ENCODE measurements around the gene LPAR2. TPM values are rescaled to one million over a fixed set of nuclear protein-coding genes. Genes with fewer than 3 reads are reported as not detected.

Gene LPAR2
- total RNA-seq, 1 donor from 2014 or later = 40.3 TPM

DNA sequence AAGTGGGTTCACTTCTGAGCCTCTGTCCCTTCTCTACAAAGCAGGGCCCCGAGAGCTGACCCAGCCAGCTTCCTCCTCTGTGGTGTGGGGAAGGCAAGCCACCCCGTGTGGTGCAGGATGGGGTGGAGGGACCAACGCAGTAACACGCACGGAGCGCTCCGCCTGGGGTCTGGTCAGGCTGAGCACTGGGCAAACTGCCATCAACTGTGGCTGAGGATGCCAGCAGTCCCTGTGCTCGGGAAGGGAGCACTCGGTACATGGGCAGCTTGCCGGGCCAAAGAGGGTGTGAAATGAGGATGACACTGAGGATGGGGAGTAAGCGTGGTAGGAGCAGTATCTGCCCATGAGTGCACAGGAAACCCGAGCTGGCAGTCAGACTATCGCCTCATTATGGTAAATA lies 23.1 kb upstream of the LPAR2 start:
- H3K27ac ChIP-seq = no peak overlapping the region
- no peaks in the 10 kb centered on the region for H3K9me3 ChIP-seq
- no peaks in the 10 kb centered on the region for H3K27me3 ChIP-seq (ENCODE audit: low read depth)
- DNase-seq = no peak
- TF ChIP-seq, protein P1, sequence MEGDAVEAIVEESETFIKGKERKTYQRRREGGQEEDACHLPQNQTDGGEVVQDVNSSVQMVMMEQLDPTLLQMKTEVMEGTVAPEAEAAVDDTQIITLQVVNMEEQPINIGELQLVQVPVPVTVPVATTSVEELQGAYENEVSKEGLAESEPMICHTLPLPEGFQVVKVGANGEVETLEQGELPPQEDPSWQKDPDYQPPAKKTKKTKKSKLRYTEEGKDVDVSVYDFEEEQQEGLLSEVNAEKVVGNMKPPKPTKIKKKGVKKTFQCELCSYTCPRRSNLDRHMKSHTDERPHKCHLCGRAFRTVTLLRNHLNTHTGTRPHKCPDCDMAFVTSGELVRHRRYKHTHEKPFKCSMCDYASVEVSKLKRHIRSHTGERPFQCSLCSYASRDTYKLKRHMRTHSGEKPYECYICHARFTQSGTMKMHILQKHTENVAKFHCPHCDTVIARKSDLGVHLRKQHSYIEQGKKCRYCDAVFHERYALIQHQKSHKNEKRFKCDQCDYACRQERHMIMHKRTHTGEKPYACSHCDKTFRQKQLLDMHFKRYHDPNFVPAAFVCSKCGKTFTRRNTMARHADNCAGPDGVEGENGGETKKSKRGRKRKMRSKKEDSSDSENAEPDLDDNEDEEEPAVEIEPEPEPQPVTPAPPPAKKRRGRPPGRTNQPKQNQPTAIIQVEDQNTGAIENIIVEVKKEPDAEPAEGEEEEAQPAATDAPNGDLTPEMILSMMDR (IDR thresholded peaks at IDR 0.05) = no peak
- intact Hi-C loops (cut with DNase I) = no loop called here
- no peak overlapping the region for H3K4me3 ChIP-seq
- no peaks in the 10 kb centered on the region for H3K4me1 ChIP-seq
- ATAC-seq = no peak
- H3K36me3 ChIP-seq = peaks cover 100% of the 10 kb centered on the region

DNA sequence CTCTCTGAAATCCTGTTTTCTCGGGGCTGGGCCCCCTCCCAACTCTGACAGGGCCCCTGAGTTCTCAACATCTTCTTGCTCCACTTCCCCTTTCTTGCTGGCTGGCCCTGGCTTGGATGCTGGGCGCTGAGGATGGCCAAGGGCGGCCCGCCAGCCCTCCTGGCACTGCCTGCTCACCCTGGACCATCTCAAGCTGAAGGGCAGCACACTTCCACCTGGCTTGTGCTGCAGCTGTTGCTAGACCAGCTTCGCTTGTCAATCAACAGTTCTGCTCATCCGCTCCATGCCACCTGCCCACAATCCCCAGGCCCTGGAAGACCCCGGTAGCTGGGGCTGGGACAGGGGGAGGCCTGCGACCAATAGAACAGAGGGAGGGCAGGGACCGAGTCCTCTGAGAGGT lies 22.3 kb upstream of the LPAR2 start:
- H3K9me3 ChIP-seq = no peaks in the 10 kb centered on the region
- no peaks in the 10 kb centered on the region for H3K4me1 ChIP-seq
- intact Hi-C loops (cut with DNase I) = no loop called here
- TF ChIP-seq, protein P1 (IDR thresholded peaks at IDR 0.05) = no peak
- ATAC-seq = no peak
- no peaks in the 10 kb centered on the region for H3K27me3 ChIP-seq (ENCODE audit: low read depth)
- no peak for DNase-seq
- H3K4me3 ChIP-seq = no peak overlapping the region
- peaks cover 100% of the 10 kb centered on the region for H3K36me3 ChIP-seq
- no peak overlapping the region for H3K27ac ChIP-seq

DNA sequence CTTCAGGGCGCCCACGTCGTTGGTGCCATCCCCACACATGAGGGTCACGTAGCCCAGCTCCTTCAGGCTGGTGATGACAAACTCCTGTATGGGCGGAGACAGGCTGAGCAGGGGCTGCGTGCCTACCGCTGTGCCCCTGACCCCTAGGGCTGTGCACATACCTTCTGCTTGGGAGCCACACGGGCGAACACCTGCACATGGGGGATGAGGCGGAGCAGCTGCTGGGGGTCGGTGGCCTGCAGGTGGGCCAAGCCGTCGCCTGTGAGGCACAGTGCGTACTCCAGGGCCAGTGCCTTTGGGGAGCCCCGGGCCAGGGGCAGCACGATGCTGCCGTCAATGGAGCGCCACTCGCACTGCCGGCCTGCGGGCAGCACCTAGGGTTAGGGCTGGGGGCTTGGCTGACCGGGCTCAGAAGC lies 21.6 kb upstream of the LPAR2 start:
- H3K4me1 ChIP-seq = no peaks in the 10 kb centered on the region
- H3K27ac ChIP-seq = no peak overlapping the region
- H3K9me3 ChIP-seq = no peaks in the 10 kb centered on the region
- H3K36me3 ChIP-seq = peaks cover 100% of the 10 kb centered on the region
- no peaks in the 10 kb centered on the region for H3K27me3 ChIP-seq (ENCODE audit: low read depth)
- no peak for DNase-seq
- TF ChIP-seq, protein P1 (IDR thresholded peaks at IDR 0.05) = no peak
- intact Hi-C loops (cut with DNase I) = no loop called here
- H3K4me3 ChIP-seq = no peak overlapping the region
- no peak for ATAC-seq

DNA sequence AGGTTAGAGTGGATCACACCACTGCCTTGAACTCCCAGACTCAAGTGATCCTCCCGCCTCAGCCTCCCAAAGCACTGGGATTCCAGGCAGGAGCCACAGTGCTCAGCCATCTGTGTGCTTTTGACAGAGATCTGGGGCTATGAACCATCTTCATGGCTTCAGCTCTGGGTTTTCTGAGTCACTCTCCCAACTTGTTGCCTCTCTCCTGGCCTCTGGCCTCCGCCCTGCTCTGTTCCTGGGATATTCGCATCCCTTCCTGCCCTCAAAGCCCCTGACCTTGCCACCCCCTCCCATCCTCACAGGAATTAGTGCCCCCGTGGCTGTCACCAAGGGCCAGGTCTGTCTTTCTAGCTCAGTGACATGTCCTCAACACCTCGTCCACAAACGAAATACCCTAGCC lies 21.1 kb upstream of the LPAR2 start:
- ATAC-seq (no peak), DNase-seq (no peak)
- intact Hi-C loops (cut with DNase I) = no loop called here
- no peak overlapping the region for H3K27ac ChIP-seq
- no peaks in the 10 kb centered on the region for H3K27me3 ChIP-seq (ENCODE audit: low read depth)
- TF ChIP-seq, protein P1 (IDR thresholded peaks at IDR 0.05) = no peak
- peaks cover 99% of the 10 kb centered on the region for H3K36me3 ChIP-seq
- H3K4me3 ChIP-seq = no peak overlapping the region
- H3K9me3 ChIP-seq = no peaks in the 10 kb centered on the region
- peaks cover 1% of the 10 kb centered on the region for H3K4me1 ChIP-seq

DNA sequence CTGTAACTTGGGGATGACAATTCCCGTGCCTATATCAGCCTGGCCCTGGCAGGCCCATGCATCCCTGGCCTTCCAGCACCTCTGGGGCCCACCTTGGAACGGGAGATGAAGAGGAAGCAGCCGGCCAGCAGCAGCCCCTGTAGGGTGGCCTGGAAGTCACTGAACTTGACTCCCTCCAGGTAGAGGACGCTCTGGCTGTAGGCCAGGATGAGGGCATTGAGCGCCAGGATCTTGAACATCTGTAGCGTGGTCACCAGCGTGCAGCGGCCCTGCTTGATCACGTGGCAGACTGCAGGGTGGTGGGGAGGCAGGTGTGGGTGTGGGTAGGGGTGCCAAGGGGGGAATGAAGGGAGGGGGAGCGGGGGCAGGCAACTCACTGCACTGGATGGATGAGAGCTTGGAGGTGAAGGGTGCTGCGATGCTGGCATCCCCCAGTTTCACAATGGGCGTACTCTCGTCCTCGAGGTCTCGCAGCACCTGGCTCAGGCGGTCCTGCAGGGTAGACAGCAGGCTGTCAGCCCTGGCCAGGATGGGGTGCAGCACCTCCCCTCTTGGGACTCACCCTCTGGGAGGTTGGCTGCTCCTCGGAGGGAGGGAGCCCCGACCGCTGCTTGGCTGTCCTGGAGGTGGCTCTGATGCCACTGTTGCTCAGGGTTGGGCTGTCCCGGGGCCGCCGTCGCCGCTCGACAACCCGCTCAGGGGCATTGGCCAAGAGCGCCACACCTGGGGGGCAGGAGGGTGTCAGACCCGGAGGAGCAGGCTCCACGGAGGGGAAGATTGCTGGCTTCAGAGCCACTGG lies 19.2 kb upstream of the LPAR2 start:
- DNase-seq (no peak), ATAC-seq (no peak)
- H3K4me3 ChIP-seq = no peak overlapping the region
- TF ChIP-seq, protein P1 (IDR thresholded peaks at IDR 0.05) = no peak
- H3K36me3 ChIP-seq = peaks cover 80% of the 10 kb centered on the region
- no peak overlapping the region for H3K27ac ChIP-seq
- peaks cover 14% of the 10 kb centered on the region for H3K4me1 ChIP-seq
- H3K9me3 ChIP-seq = no peaks in the 10 kb centered on the region
- no peaks in the 10 kb centered on the region for H3K27me3 ChIP-seq (ENCODE audit: low read depth)
- intact Hi-C loops (cut with DNase I) = no loop called here

All from lower lobe of right lung (tissue), 2 donors.